ENCODE results near the gene WNT7A.

The WNT7A gene

GRCh38 chr3:13881536-13882410 lies 1.9 kb upstream of the WNT7A start:
- Histone ChIP-seq H3K27ac (ENCODE audit: low read length) (no peak overlapping the region), H3K79me2 (ENCODE audit: insufficient read depth, low read length) (no peaks in the 10 kb centered on the region), H2AFZ (ENCODE audit: low read depth, low read length) (no peak overlapping the region), H4K20me1 (ENCODE audit: insufficient read depth, low read length) (no peaks in the 10 kb centered on the region; the same call in 1 of the 2 replicates), H3K4me1 (ENCODE audit: insufficient read depth, low read length) (no peaks in the 10 kb centered on the region), H3K27me3 (ENCODE audit: insufficient read depth, low read length, poor library complexity) (peaks cover 11% of the 10 kb centered on the region), H3K9ac (ENCODE audit: low read depth, low read length) (no peak overlapping the region), H3K4me3 (ENCODE audit: low read depth in 1 of 2, low read length in 2 of 2) (no peak overlapping the region), H3K4me2 (ENCODE audit: insufficient read depth, low read length) (no peak overlapping the region), H3K9me3 (ENCODE audit: insufficient read depth, low read length, severe bottlenecking) (no peaks in the 10 kb centered on the region), H3K36me3 (ENCODE audit: insufficient read depth, low read length) (no peaks in the 10 kb centered on the region)
- ATAC-seq (ENCODE audit: insufficient read depth, low read depth) = no peak
- no peak for DNase-seq
- TF ChIP-seq CTCF (IDR thresholded peaks at IDR 0.05; ENCODE audit: borderline replicate concordance, extremely low read depth, low read length, poor library complexity, severe bottlenecking) = no peak
- no peak for TF ChIP-seq EZH2 (IDR thresholded peaks at IDR 0.05; ENCODE audit: borderline replicate concordance, low read depth, low read length, severe bottlenecking)

GRCh38 chr3:13880811-13881156 lies 913 bp upstream of the WNT7A start:
- DNase-seq (no peak), ATAC-seq (ENCODE audit: insufficient read depth, low read depth) (no peak)
- Histone ChIP-seq H3K27ac (ENCODE audit: low read length) (no peak overlapping the region), H4K20me1 (ENCODE audit: insufficient read depth, low read length) (no peaks in the 10 kb centered on the region; the same call in 1 of the 2 replicates), H3K36me3 (ENCODE audit: insufficient read depth, low read length) (no peaks in the 10 kb centered on the region), H3K4me1 (ENCODE audit: insufficient read depth, low read length) (no peaks in the 10 kb centered on the region), H2AFZ (ENCODE audit: low read depth, low read length) (no peak overlapping the region), H3K9me3 (ENCODE audit: insufficient read depth, low read length, severe bottlenecking) (no peaks in the 10 kb centered on the region), H3K79me2 (ENCODE audit: insufficient read depth, low read length) (no peaks in the 10 kb centered on the region), H3K27me3 (ENCODE audit: insufficient read depth, low read length, poor library complexity) (peaks cover 11% of the 10 kb centered on the region), H3K4me2 (ENCODE audit: insufficient read depth, low read length) (no peak overlapping the region), H3K9ac (ENCODE audit: low read depth, low read length) (no peak overlapping the region), H3K4me3 (ENCODE audit: low read depth in 1 of 2, low read length in 2 of 2) (no peak overlapping the region)
- no peak for TF ChIP-seq CTCF (IDR thresholded peaks at IDR 0.05; ENCODE audit: borderline replicate concordance, extremely low read depth, low read length, poor library complexity, severe bottlenecking)
- no peak for TF ChIP-seq EZH2 (IDR thresholded peaks at IDR 0.05; ENCODE audit: borderline replicate concordance, low read depth, low read length, severe bottlenecking)

- DNase-seq (no peak), ATAC-seq (ENCODE audit: insufficient read depth, low read depth) (no peak)
- no peaks in the 10 kb centered on the region for H3K4me1 ChIP-seq (ENCODE audit: insufficient read depth, low read length)
- no peak for TF ChIP-seq CTCF (IDR thresholded peaks at IDR 0.05; ENCODE audit: borderline replicate concordance, extremely low read depth, low read length, poor library complexity, severe bottlenecking)
- no peak for TF ChIP-seq EZH2 (IDR thresholded peaks at IDR 0.05; ENCODE audit: borderline replicate concordance, low read depth, low read length, severe bottlenecking)
- no peaks in the 10 kb centered on the region for H3K79me2 ChIP-seq (ENCODE audit: insufficient read depth, low read length)
- no peak overlapping the region for H3K9ac ChIP-seq (ENCODE audit: low read depth, low read length)
- no peak overlapping the region for H3K4me2 ChIP-seq (ENCODE audit: insufficient read depth, low read length)
- peaks cover 17% of the 10 kb centered on the region for H3K27me3 ChIP-seq (ENCODE audit: insufficient read depth, low read length, poor library complexity)
- no peak overlapping the region for H2AFZ ChIP-seq (ENCODE audit: low read depth, low read length)
- no peaks in the 10 kb centered on the region; the same call in 1 of the 2 replicates for H4K20me1 ChIP-seq (ENCODE audit: insufficient read depth, low read length)
- no peaks in the 10 kb centered on the region for H3K36me3 ChIP-seq (ENCODE audit: insufficient read depth, low read length)
- H3K27ac ChIP-seq (ENCODE audit: low read length) = no peak overlapping the region
- no peaks in the 10 kb centered on the region for H3K9me3 ChIP-seq (ENCODE audit: insufficient read depth, low read length, severe bottlenecking)
- no peak overlapping the region for H3K4me3 ChIP-seq (ENCODE audit: low read depth in 1 of 2, low read length in 2 of 2)
These were observed 547 bp downstream of the WNT7A start for GRCh38 chr3:13879102-13879945.

Measured in DND-41 (cell line).